Ishikawa (cell line): ENCODE results near the gene CFP.

Experiments used
- CEBPB ChIP-seq: IDR thresholded peaks from 2 replicates; pipeline ENCODE4 v1.6.1; 2012
- CREB1 ChIP-seq: IDR thresholded peaks from 2 replicates; pipeline ENCODE4 v1.6.1; 2012; ENCODE audit warnings: low read depth
- EGR1 ChIP-seq: IDR thresholded peaks from 2 replicates; pipeline ENCODE4 v1.6.1; 2012
- EP300 ChIP-seq: IDR thresholded peaks from 2 replicates; pipeline ENCODE4 v1.6.1; 2012; ENCODE audit warnings: borderline replicate concordance
- FOXM1 ChIP-seq: IDR thresholded peaks from 2 replicates; pipeline ENCODE4 v1.6.1; 2012; ENCODE audit warnings: low read depth, borderline replicate concordance
- NFIC ChIP-seq: IDR thresholded peaks from 2 replicates; pipeline ENCODE4 v1.6.1; 2012
- RAD21 ChIP-seq: IDR thresholded peaks from 2 replicates; pipeline ENCODE4 v1.6.1; 2012; ENCODE audit warnings: low read depth
- REST ChIP-seq: IDR thresholded peaks from 2 replicates; pipeline ENCODE4 v1.6.1; 2012; ENCODE audit warnings: low read depth, mild to moderate bottlenecking
- TAF1 ChIP-seq: IDR thresholded peaks from 2 replicates; pipeline ENCODE4 v1.6.1; 2012; ENCODE audit warnings: low read depth, mild to moderate bottlenecking
- TCF12 ChIP-seq: IDR thresholded peaks from 2 replicates; pipeline ENCODE4 v1.6.1; 2012; ENCODE audit warnings: low read depth
- TEAD4 ChIP-seq: IDR thresholded peaks from 2 replicates; pipeline ENCODE4 v1.6.1; 2012
- YY1 ChIP-seq: IDR thresholded peaks from 2 replicates; pipeline ENCODE4 v1.6.1; 2012; ENCODE audit warnings: low read depth
- ZBTB7A ChIP-seq: IDR thresholded peaks from 2 replicates; pipeline ENCODE4 v1.6.1; 2012; ENCODE audit warnings: low read depth
- TF ChIP-seq, protein P1 (sequence below): IDR thresholded peaks from 2 replicates; pipeline ENCODE4 v1.6.1; 2012
- TF ChIP-seq, protein P2 (sequence below): IDR thresholded peaks from 2 replicates; pipeline ENCODE4 v1.6.1; 2012

Gene CFP

GRCh38 chrX:47597222-47597621, 32.5 kb downstream of the CFP start:
- TF ChIP-seq RAD21 (no peak), TCF12 (no peak), NFIC (no peak), FOXM1 (no peak)

DNA sequence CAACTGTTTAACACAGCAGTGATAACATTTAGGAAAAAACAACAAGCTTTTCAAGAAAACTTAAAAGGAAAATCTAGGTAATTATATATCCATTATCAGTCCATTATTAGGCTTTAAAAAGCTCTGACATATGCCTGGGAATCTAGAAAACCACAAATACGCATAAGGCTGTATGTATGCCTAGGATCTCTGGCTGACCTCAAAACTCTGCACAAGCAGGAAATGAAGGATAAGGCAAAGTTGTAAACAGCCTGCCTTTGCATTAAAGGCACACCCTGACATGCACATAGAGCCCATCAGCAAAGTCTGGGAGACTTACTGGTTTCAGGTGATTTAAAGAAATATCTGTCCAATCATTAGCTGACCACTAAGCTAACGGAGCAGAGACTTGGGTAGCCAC, 33.5 kb downstream of the CFP start:
- TF ChIP-seq ZBTB7A (no peak), REST (no peak), CREB1 (no peak), CEBPB (no peak), FOXM1 (no peak), TEAD4 (no peak), YY1 (no peak), RAD21 (no peak), EGR1 (no peak), TCF12 (no peak), EP300 (no peak), NFIC (no peak), TAF1 (no peak)
- TF ChIP-seq, protein P1, sequence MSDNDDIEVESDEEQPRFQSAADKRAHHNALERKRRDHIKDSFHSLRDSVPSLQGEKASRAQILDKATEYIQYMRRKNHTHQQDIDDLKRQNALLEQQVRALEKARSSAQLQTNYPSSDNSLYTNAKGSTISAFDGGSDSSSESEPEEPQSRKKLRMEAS = no peak
- TF ChIP-seq, protein P2, sequence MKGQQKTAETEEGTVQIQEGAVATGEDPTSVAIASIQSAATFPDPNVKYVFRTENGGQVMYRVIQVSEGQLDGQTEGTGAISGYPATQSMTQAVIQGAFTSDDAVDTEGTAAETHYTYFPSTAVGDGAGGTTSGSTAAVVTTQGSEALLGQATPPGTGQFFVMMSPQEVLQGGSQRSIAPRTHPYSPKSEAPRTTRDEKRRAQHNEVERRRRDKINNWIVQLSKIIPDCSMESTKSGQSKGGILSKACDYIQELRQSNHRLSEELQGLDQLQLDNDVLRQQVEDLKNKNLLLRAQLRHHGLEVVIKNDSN = no peak

- TF ChIP-seq CEBPB (no peak), YY1 (no peak), RAD21 (no peak), REST (no peak), TCF12 (no peak), TAF1 (no peak), NFIC (no peak), ZBTB7A (no peak), TEAD4 (no peak), EGR1 (no peak), CREB1 (no peak), FOXM1 (no peak), EP300 (no peak)
- TF ChIP-seq, protein P1 = no peak
- TF ChIP-seq, protein P2 = no peak
Observed at GRCh38 chrX:47595716-47596251, 33.9 kb downstream of the CFP start.

DNA sequence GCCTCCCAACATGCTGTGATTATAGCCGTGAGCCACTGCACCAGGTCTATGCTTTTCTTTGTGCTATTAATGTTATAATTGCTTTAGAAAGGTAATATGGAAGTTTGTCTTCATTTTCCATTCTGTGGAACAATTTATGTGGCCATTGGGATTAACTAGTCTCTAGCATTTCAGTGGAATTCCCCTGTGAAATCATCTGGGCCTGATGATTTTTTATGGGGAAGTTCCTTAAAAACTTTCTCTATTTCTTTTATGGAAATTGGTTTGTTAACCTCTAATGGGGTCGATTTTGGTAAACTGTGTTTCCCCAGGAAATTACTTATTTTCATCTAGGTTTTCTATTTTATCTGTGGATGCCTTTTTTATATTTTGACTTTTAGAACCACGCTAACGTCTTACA, 36.2 kb downstream of the CFP start:
- TF ChIP-seq TAF1 (no peak), FOXM1 (no peak), TCF12 (no peak), CEBPB (no peak), REST (no peak), YY1 (no peak), ZBTB7A (no peak), TEAD4 (no peak)
- TF ChIP-seq, protein P2 = no peak
- TF ChIP-seq, protein P1 = no peak
